ACC112 (cell line): ENCODE measurements around the gene NR2E1.

ENCODE experiments used
- H2AFZ ChIP-seq: fragments of 200-600 bp; sonication (generic); one replicate; pipeline ENCODE4 v1.6.0; 2017; ENCODE audit warnings: antibody characterized with exemption, low read length; ENCODE audit not compliant: unreplicated experiment
- H3K27ac ChIP-seq: fragments of 200-600 bp; sonication (generic); 2 replicates; pipeline ENCODE4 v1.5.1; 2014; ENCODE audit warnings: low read depth, mild to moderate bottlenecking, antibody characterized with exemption, low read length, moderate library complexity
- H3K27me3 ChIP-seq: fragments of 200-600 bp; sonication (generic); 2 replicates; pipeline ENCODE4 v1.6.1; 2014; ENCODE audit warnings: mild to moderate bottlenecking, antibody characterized with exemption, low read length, moderate library complexity, mixed read lengths; ENCODE audit not compliant: insufficient read depth
- H3K36me3 ChIP-seq: fragments of 200-600 bp; sonication (generic); 2 replicates; pipeline ENCODE4 v1.6.1; 2016; ENCODE audit warnings: mild to moderate bottlenecking, antibody characterized with exemption, low read length, moderate library complexity, mixed read lengths; ENCODE audit not compliant: insufficient read depth
- H3K4me1 ChIP-seq: fragments of 200-600 bp; sonication (generic); one replicate; pipeline ENCODE4 v1.6.1; 2016; ENCODE audit warnings: low read length, mixed read lengths; ENCODE audit not compliant: insufficient read depth, unreplicated experiment, control insufficient read depth
- H3K4me3 ChIP-seq: fragments of 200-600 bp; sonication (generic); 2 replicates; pipeline ENCODE4 v1.5.1; 2014; ENCODE audit warnings: mild to moderate bottlenecking, low read depth, low read length
- H3K79me2 ChIP-seq: fragments of 200-600 bp; sonication (generic); one replicate; pipeline ENCODE4 v1.6.0; 2016; ENCODE audit warnings: low read length; ENCODE audit not compliant: control insufficient read depth, unreplicated experiment, insufficient read depth

Gene NR2E1

DNA sequence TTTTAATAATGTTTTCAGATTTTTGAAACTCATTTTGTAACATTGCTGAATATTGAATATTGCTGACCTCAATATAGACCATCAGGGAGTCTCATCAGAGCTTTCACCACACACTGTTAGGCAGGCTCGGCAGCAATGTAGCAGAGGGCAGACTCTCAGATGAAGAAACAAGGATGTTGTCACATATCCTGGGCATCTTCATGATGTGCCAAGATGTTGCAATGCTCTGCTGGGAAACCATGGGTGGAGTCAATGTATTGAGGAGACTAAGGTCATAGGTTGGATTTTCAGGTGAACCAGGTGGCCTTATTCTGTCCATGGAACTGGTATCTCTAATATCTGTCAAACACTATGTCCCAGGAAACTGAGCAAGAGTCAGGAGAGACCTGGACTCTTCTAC, 27.3 kb downstream of the NR2E1 start:
- Histone ChIP-seq H3K4me3 (no peak overlapping the region), H2AFZ (no peak overlapping the region), H3K79me2 (no peaks in the 10 kb centered on the region)

DNA sequence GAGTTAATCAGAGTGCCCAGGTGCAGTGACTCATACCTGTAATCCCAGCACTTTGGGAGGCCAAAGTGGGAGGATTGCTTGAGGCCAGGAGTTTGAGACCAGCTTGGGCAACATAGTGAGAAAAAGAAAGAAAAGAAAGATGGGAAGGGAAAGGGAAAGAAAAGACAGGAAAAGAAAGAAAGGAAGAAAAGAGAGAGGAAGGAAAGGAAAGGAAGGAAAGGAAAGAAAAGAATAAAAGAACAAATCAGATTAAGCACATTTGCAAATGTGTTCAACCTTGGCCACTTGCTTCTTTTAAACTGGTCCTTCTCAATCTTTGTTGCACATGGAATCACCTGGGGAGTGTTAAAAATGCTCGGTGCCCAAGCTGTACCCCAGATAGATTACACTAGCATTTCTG, 28.0 kb downstream of the NR2E1 start:
- Histone ChIP-seq H3K27ac (no peak overlapping the region), H3K4me1 (no peaks in the 10 kb centered on the region), H2AFZ (no peak overlapping the region), H3K27me3 (peaks cover 32% of the 10 kb centered on the region), H3K79me2 (no peaks in the 10 kb centered on the region), H3K4me3 (no peak overlapping the region), H3K36me3 (no peaks in the 10 kb centered on the region)

More for the DNA sequence above, 27.3 kb downstream of the NR2E1 start:
- Histone ChIP-seq H3K36me3 (no peaks in the 10 kb centered on the region), H3K27ac (no peak overlapping the region), H3K27me3 (peaks cover 35% of the 10 kb centered on the region), H3K4me1 (no peaks in the 10 kb centered on the region)

DNA sequence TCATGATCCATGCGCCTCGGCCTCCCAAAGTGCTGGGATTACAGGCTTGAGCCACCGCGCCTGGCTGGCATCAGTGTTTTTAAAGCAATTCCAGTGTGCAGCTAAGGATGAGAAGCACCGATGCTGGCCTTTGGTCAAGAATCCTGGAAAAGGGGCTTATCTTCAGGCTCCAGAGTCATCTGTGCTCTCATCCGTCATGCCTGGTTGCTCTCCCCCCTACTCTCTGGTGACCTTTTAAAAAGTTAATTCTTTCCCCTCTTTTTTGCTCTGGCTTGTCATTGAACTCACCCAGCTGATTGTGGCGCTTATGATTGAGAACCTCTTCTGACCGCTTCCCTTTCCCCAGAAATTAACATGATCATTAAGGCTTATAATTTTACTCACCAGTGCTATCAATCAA, 28.7 kb downstream of the NR2E1 start:
- H3K4me1 ChIP-seq, result no peaks in the 10 kb centered on the region
- no peaks in the 10 kb centered on the region for H3K36me3 ChIP-seq
- no peak overlapping the region for H2AFZ ChIP-seq
- H3K27ac ChIP-seq, result no peak overlapping the region
- H3K4me3 ChIP-seq, result no peak overlapping the region
- no peaks in the 10 kb centered on the region for H3K79me2 ChIP-seq
- H3K27me3 ChIP-seq, result peaks cover 26% of the 10 kb centered on the region

DNA sequence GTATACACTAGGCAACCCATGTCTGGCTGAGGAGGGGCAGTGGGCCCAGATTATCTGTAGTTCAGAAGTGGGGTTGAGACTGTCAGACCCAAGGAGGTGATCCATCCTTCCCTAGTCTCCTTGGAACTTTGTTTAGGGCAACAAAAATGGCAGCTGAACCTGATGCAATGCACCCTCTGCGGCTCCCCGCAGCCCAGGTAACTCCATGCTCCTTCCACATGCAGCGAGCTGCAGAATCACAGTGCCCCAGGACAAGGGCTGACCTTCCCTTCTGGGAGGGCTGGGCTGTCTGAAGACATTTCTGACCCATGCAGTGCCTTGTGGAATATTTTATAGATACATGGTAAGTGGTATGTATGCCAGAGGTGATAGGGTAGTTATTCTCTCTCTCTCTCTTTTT, 29.4 kb downstream of the NR2E1 start:
- Histone ChIP-seq H3K79me2 (no peaks in the 10 kb centered on the region), H3K4me1 (no peaks in the 10 kb centered on the region), H2AFZ (no peak overlapping the region), H3K36me3 (no peaks in the 10 kb centered on the region), H3K27ac (no peak overlapping the region), H3K4me3 (no peak overlapping the region), H3K27me3 (peaks cover 20% of the 10 kb centered on the region; the same call in 1 of the 2 replicates)

DNA sequence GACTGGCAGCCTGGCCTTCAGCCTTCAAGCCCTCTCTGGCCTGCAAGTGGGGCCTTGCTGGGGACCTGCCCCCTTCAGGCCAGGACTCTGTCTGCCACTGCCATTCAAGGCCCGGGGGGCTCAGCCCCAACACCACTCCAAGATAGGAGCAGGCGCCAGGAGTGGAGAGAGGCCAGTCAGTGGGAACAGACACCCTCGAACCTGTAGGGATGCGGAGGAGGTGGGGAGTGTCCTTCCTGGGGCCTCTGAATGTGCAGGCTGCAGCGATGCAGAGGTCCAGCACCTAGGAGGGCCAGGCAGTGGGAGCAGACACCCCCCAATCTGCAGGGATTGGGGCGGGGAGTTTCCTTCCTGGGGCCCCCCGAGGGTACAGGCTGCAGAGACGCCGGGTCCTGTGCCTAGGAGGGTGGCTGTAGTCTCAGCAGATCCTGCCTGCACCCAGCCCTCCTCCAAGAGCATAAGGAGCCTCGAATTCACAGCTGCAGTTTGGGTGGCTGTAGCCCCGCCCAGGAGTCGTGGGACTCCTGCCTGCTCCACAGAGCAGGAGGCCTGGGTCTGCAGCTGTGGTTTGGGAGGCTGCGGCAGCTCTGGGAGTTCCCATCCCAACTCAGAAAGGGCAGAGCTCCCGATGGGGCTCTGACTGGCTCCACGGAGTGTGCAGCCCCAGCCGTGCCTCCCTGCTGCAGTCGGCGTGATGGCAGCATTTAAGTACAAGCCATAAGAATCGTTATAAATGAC, 33.1 kb downstream of the NR2E1 start:
- Histone ChIP-seq H3K4me1 (no peaks in the 10 kb centered on the region), H3K4me3 (no peak overlapping the region), H3K36me3 (no peaks in the 10 kb centered on the region), H2AFZ (no peak overlapping the region), H3K79me2 (no peaks in the 10 kb centered on the region), H3K27ac (no peak overlapping the region), H3K27me3 (no peaks in the 10 kb centered on the region)

DNA sequence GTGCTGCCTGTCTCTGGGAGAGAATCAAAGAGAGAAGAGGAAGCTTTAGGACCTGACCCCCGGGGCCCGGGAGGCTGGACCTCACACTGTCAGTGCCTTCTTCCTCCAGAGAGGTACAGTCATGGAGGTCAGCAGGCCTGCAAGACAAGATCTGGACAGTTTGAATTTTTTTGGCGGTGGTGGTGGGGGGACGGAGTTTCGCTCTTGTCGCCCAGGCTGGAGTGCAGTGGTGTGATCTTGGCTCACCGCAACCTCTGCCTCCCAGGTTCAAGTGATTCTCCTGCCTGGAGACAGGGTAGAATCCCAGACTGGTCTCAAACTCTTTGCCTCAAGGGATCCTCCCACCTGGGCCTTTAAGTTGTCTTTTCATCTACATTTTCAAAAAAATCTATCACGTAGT, 34.4 kb downstream of the NR2E1 start:
- Histone ChIP-seq H3K27me3 (no peaks in the 10 kb centered on the region), H3K36me3 (no peaks in the 10 kb centered on the region), H3K27ac (no peak overlapping the region), H3K79me2 (no peaks in the 10 kb centered on the region), H3K4me1 (no peaks in the 10 kb centered on the region), H2AFZ (no peak overlapping the region), H3K4me3 (no peak overlapping the region)

DNA sequence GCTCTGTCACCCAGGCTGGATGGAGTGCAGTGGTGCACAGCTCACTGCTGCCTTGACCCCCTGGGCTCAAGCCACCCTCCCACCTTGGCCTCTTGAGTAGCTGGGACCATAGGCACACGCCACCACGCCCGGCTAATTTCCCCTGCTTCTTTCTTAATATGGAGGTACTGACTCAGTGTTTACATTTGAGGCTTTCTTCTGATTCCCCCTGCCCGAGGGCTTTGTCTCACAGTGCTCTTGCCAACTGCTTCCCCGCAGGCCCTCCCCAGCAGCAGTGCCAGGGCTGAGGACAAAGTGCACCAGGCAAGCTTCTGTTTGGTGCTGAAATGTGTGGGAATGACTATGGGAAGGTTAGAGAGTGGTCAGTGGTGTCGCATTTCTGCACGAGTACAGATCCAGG, 34.8 kb downstream of the NR2E1 start:
- H3K27ac ChIP-seq, result no peak overlapping the region

DNA sequence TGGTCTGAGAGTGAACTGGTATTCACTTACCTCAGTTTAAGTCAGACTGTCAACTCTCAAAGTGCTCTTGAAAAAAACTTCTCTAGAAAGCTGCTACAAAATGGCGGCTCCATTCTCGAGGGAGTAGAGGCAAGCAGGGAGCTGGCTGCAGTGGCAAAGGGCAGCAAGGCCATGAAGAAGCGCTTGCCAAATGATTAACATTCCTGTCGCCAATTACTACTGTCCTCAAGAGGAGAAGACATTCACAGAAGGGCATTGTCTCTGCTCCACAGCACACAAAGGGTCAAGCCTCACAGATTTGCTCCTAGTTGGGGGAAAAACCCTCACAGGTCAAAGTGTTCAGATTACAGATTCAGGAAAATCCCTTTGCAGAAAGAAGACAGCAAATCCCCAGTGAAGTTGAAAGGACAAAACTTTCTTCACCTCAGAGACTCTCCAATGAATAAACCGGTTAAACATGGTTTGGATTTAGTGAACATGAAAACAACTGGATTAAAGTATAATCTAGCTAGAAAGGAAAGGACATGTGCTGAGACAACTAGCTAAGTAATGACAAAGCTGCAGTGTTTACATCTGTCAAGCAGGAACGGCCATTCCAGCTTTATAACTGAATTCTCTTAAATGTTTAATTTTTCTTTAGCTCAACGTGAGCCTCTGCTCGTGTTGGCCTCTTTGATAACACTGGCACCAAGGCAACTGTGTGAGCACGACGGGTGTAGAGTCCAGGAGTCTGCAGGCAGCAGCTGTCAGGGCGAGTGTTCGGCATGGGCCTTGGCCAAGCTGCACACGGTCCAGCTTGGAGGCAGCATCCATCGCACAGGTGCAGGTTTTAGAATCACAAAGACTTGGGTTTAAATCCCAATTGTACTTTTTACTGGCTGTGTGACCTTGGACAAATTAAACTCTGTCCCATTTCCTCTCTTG, 37.6 kb downstream of the NR2E1 start:
- H3K27me3 ChIP-seq, result no peaks in the 10 kb centered on the region

More for the DNA sequence above, 34.8 kb downstream of the NR2E1 start:
- Histone ChIP-seq H3K36me3 (no peaks in the 10 kb centered on the region), H3K79me2 (no peaks in the 10 kb centered on the region), H3K4me3 (no peak overlapping the region), H2AFZ (no peak overlapping the region), H3K4me1 (no peaks in the 10 kb centered on the region), H3K27me3 (no peaks in the 10 kb centered on the region)

DNA sequence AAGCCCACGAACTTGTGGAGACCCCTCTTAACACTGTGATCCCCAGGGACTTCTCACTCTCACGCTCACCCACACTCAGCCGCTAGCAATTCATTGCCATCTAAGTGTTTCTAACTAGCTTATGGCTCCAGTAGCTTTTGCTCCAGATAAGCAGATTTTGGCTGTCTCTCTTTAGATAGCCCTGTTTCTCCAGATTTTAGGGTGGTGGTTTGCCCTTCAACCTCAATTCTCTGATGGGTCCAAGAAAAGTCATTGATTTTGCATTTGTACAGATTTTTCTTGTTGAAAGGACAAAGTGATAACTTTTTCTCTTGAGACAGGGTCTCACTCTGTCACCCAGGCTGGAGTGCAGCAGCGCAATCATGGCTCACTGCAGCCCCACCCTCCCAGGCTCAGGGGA, 41.2 kb downstream of the NR2E1 start:
- H3K36me3 ChIP-seq, result 0 out of 2 replicates have a peak, but pooled peaks cover 6% of the 10 kb centered on the region
- no peaks in the 10 kb centered on the region for H3K4me1 ChIP-seq
- no peaks in the 10 kb centered on the region for H3K27me3 ChIP-seq
- H3K4me3 ChIP-seq, result no peak overlapping the region
- no peaks in the 10 kb centered on the region for H3K79me2 ChIP-seq
- H3K27ac ChIP-seq, result no peak overlapping the region
- H2AFZ ChIP-seq, result no peak overlapping the region

More for the DNA sequence above, 37.6 kb downstream of the NR2E1 start:
- Histone ChIP-seq H3K4me1 (no peaks in the 10 kb centered on the region), H3K4me3 (no peak overlapping the region), H3K79me2 (no peaks in the 10 kb centered on the region), H2AFZ (no peak overlapping the region), H3K27ac (no peak overlapping the region), H3K36me3 (no peaks in the 10 kb centered on the region)

DNA sequence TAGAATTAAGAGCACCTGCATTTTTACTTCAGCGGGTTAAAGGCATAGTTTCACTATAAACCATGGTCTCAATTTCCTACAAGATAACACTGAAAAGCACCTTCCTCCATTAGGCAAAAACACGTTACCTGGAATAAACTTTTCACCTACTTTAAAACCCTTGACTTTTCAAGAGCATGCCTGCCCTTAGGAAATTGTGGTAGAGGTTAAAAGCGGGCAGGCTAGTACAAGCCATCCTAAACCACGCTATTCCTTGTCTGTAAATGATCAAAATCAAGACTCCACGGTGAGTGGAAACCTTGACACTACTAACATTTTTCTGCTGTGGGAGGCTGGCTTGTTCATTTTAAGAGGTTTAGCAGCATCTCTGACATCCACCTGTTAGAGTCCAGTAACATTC, 43.9 kb downstream of the NR2E1 start:
- H3K27ac ChIP-seq, result no peak overlapping the region

More for the DNA sequence above, 43.9 kb downstream of the NR2E1 start:
- Histone ChIP-seq H3K4me3 (no peak overlapping the region), H3K4me1 (no peaks in the 10 kb centered on the region), H3K36me3 (peaks cover 14% of the 10 kb centered on the region; the same call in 1 of the 2 replicates), H2AFZ (no peak overlapping the region), H3K79me2 (peaks cover 3% of the 10 kb centered on the region), H3K27me3 (no peaks in the 10 kb centered on the region)
